GM21447 (cell line): ENCODE data around the gene ZNF444.

Experiments used
- ATAC-seq: cut with Tn5 transposase; IDR thresholded peaks from one replicate; pipeline ENCODE4 v1.9.1; 2021; ENCODE audit not compliant: unreplicated experiment

ZNF444 gene

DNA sequence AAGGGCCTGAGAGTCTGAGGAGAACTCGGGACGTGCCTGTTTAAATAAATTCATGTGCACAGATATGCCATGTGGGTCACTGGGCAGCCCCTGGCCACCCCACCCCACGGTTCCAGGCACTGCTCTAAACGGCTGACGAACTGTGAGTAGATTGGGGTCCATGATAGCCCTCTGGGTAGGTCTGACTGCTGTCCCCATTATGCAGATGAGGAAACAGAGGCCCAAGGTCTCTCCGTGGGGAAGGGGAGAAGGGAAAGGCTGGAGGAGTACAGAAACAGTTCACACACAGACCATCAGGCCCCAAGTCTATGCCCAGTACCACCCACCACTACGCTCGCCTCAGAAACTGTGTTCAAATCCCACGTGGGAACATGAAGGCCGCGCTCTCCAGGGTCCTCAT lies 34.1 kb upstream of the ZNF444 start:
- no peak for ATAC-seq

DNA sequence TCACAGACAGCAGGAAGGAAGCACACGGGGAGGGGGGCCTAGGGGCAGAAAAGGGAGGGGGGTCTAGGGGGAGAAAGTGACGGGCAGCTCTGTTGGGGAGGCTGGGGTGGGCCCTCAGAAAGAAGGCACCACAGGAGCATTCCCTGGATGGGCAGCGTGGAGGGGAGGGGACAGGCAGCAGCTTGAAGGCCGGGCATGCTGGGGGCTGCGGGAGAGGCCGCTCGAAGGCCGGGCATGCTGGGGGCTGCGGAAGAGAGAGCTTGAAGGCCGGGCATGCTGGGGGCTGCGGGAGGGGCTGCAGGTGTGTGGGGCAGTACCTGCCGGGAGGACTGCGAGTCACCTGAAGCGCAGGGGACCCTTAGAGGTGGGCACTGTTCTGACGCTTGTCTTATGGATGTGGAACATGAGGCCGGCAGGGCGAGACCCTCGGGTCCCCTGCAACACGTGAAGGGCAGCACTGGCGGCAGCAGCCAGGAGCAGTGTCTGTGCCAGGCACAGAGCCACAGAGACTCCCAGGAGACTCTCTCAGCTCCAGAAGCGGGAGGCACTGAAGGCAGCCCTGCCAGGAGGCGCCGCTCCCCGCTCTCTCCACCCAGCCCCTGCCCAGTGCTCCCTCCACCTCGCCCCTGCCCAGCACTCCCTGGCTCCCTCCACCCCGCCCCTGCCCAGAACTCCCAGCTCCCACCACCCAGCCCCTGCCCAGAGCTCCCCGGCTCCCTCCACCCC lies 33.3 kb upstream of the ZNF444 start:
- ATAC-seq: no peak

DNA sequence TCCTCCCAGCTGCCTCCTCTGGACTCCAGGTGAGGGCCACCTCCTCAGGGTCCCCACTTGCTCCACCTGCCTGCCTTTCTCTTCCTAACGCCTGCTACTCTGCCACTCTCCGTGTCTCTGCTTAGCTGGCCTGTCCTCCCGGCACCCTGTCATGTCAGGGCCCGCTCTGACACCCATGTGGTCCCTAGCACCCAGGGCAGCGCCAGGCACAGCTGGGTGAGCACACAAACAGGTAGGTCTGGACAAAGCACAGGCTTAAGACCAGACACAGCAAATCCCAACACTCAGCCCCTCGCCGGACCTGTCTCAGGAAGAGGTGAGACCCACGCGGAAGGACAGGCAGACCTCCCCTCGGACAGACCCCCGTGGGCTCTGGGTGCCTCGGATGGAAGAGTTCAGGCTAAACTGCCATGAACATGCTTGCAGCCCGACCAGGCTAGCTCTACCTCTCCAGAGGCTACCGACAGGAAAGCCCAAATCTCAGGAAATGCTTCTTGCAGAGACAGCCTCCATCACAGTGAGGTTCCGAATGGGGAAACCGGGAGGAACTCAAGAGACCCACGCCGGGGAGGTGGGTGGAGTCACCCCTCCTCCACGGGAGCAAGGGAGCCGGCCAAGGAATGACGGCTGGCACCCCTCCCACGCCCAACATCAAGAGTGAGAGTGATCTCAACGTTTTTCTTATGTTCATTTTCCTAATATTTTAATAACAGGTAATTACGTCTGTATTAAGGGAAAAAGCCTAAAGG lies 32.5 kb upstream of the ZNF444 start:
- no peak for ATAC-seq

DNA sequence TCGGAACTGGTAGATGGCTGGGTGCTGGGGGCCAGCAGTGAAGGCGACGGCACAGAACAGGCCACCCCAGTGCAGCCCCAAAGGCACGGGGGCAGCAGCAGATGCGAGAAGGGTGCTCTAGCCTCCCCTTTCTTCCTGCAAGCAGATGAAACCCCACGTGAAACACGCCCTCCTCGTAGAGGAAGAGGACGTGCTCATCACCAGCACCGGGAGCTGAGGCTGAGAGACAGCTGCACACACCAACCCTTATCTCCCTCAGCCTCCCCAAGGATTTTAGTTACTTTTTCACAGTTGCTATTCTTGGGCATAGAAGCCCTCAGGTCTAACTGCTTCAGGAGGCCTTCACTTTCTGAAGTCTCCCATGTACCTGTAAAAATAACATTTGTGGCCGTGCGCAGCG lies 31.9 kb upstream of the ZNF444 start:
- no peak for ATAC-seq

DNA sequence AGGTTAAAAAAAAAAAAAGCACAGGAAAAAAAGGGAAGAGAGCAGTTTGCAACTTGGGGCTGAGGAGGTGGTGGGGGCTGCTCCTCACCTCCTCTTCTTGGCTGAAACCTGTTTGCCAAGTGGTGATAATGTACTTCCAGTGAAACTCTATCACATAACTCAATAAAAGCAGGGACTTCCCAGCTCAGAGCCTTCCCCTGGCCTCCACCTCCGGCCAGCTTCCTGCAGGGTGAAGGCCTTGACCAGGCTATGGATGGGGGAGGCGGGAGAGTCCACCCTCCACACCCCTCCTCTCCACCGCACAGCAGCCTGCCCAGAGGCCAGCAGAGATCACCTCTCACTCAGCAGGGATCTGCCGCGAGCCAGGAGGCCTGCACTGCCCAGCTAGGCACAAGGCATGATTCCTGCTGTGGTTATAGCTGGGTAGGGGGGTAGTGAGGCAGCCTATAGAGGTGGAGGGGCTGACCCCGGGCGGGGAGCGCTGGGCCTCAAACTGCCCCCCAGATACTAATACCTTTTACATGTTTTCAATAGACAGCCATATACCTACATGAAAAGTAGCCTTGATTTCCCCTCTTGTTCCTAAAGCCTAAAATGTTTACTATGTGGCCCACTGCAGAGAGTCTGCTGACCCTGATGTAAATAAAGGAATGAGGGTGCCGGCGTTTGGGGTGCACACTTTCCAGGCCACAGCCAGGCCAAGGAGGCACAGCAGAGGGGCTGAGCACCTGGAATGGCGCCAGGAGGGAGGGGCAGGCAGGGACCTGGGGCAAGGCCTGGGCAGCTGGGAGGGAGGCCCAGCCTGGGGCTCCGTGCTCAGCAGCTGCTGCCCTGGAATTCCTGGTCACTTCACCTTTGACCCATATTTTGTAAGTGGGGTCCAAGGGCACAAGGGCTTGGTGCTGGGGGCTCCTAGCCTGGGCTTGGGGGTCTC lies 30.3 kb upstream of the ZNF444 start:
- ATAC-seq: no peak

DNA sequence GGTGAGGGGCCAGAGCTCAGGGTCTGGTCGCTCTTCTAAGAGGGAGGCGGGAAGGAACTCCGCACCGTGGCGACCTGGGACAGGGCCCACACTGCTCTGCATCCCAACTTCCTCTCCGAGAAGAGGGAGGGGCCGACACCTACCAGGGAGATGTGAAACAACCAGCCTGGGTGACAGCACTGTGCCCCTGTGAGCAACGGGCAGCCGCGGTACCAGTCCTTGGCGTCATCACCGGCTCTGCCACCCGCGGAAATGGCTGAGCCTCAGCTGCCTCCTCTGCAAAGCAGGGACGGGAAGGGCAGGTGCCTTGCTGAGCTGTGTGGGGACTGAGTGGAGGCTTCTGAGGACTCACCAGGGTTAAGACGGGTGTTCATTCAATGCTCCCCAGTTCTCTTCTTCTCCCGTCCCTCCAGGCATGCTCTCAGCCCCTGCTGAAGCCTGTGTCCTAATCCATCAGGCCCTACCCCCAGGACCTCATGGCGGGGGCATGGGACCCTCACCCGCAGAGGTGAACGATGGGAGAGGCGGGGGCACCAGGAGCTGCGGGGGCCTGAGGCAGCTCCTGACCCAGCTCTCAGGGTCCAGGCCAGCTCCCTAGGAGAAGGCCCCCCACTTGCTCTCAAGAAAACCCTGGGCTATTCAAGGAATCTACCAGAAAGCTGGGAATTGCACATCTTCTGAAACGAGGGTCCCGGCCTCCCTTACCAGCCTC lies 29.3 kb upstream of the ZNF444 start:
- ATAC-seq: peak; percentile 82

DNA sequence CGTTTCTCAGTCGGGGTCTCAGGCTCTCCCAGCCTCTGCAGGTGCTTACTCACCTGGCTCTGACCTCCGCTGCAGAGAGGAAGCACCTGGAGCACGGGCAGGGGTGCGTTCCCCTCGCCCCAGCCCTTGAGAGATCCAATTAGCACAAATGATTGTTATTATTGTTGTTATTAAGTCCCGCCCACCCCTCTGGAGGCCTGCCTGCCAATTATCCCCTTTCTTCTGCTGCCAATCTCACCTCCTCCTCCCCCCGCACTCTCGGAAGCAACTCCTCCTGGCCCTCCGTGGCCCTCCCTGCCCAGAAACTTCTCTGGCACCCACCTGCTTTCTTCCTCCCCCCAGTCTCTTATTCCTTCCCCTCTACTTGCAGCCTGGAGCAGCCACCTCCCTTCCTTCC lies 28.8 kb upstream of the ZNF444 start:
- no peak for ATAC-seq

DNA sequence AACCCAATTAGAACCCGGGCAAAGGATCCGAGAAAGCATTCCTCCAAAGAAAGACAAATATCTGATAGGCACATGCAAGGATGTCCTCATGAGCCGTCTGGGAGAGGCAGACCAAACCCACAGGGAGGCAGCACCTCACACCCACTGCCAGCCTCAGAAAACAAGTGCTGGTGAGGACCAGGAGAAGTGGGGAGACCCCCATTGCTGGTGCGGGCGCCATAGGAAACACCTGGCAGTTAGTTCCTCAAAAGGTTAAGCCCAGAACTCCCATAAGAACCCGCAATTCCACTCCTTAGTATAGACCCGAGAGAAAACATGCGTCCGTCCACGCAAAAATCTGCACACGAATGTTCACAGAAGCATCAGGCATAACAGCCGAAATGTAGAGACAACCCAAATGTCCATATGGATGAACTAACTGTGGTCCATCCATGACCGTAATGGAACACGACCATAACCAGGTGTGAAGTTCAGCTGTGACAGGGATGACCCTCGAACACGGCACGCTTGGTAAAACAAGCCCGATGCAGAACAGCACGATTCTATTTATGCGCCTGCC lies 27.9 kb upstream of the ZNF444 start:
- no peak for ATAC-seq

DNA sequence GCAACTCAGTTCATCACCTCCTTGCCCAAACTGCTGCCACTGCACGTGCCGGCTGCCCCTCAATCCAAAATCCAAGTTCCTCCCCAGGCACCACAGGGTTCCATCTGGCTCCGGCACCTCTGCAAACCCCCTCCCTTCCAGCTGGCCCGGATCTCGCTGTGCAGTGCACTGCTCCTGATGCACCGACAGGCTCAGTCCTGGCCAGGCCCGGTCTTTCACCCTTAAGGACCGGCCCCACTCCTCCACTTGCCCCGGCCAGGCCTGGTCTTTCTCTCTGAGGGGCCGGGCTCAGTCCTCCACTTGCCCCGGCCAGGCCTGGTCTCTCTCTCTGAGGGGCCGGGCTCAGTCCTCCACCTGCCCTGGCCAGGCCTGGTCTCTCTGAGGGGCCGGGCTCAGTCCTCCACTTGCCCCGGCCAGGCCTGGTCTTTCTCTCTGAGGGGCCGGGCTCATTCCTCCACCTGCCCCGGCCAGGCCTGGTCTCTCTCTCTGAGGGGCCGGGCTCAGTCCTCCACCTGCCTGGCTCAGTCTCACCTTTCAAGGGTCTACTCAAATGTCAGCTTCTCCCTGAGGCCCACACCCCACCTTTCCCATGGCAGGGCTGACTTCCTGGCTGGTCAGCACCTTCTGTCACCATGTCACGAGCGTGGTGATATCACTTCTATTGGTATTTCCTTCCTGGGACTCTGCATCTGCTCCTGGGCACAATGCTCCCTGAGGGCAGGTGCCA lies 26.9 kb upstream of the ZNF444 start:
- no peak for ATAC-seq

DNA sequence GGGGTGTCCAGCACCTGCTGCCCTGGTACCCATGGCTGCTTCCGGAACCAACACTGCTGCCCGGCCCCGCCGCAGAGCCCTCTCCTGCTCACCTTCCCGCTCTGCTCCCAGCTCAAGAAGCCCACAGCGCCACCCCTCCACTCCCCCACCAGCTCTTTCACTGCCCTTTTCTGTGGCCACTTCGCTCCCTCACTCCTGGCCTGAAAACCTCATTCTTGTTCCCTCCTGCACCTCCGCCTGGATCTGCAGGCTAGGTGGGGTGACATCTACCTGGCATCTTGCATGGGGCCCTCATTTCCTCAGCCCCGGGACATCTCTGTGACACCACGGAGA lies 26.3 kb upstream of the ZNF444 start:
- ATAC-seq: no peak

DNA sequence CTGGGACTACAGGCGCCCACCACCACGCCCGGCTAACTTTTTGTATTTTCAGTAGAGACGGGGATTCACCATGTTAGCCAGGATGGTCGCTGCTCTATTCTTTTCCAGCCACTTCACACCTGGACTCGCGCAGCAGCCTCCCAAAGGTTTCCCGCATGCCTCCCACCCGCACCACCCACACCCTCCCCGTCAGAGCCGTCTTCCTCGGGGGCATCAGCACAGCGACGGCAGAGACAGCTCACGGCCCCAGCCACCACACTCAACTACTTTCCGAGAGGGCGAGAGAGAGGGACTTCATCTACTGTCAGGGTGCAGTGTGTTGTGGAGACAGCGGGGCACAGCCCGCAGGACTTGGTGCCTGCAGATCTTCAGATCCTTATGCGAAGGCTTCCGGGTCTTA lies 25.6 kb upstream of the ZNF444 start:
- no peak for ATAC-seq

DNA sequence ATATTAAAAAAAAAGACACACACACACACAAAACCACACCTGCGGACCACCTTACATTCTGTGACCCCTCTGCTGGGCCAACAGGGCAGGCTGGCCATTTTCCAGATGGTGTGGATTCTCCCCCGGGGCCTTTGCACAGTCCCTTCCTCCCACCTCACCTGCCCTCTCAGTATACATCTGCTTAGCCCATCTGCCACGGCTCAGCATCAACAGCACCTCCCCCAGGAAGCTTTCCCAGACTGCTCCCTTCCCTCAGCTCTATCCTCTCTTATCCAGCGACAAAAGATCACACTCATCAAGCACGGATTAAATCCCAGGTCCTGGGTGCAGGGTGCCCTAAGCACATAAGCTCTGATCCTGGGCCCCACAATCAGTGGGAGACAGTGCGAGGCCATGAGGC lies 24.5 kb upstream of the ZNF444 start:
- ATAC-seq: no peak

DNA sequence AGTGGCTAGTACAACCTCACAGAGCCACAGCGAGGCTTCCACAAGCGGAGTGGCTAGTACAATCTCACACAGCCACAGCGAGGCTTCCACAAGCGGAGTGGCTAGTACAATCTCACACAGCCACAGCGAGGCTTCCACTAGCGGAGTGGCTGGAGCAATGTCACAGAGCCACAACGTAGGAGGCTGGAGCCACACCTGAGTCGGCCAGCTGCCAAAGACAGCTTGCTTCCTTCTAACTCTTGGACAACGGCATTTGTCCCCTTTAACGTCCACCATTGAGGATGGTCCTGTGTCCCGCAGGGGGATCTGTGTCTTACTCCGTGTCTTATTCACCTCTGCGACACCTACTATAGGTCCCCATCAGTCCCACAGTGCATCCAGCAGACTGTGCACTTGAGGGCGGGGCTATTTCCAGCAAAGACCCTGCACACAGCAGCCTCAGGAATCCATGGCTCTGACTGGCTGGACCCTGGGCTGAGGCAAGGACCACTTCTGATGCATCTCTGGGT lies 23.7 kb upstream of the ZNF444 start:
- ATAC-seq: no peak

DNA sequence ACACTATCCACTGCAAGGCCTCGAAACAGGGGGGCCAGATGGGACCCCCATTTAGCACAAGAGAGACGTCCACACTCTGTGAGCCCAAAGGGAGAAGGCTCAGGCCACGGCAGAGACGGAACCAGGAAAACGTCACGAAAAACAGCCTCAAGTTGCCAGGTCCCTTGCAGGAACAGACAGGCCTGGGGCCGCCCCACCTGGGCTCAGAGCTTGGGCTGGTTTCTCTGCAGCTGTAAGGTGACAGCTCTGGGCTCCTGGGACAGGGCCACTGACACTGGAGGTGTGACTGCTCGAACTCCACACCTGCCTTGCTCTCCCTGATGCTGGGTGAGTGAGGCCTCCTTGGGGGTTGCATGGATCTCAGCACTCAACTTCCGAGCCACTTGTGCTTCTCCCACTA lies 23.2 kb upstream of the ZNF444 start:
- ATAC-seq: no peak

DNA sequence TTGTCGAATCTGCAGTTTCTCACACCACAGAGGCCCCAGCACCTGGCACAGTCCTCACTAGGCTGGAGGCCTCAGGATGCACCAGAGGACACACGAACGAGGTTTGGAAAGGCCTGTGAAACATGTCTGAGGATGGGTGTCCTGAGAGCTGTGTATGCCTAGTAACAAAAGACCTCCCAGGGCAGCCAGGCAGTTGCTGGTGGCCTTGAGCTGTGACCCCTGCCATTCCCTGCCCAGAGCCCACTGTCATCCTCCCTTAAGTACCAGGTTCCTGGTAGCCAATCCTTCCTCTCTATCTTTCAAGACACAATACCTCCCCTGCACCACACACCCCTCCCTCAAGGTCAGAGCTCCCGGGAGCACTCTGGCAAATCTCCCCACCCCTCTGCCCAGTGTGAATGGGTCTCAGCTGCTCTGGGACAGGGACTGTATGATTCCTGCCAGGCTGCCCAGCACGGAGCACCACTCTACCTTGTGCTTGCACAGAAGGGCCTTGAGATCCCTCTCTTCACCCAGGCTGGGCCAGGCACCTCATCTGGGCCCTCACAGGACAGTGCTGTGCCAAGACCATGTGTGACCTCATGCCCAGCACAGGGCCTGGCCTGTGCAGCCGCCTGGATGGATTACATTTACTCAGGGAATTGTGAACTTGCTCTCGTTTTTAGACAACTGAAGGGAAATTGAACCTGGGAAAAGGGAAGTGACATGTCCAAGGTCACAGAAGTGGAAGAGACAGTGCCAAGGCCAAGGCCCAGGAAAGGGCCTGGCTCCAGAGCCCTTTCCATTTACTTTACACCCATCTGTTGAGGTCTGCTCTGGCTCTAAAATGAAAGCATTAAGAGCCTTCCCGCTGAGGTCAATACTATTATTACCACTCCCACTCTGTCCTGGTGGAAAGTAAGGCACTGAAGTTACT lies 22.2 kb upstream of the ZNF444 start:
- no peak for ATAC-seq

DNA sequence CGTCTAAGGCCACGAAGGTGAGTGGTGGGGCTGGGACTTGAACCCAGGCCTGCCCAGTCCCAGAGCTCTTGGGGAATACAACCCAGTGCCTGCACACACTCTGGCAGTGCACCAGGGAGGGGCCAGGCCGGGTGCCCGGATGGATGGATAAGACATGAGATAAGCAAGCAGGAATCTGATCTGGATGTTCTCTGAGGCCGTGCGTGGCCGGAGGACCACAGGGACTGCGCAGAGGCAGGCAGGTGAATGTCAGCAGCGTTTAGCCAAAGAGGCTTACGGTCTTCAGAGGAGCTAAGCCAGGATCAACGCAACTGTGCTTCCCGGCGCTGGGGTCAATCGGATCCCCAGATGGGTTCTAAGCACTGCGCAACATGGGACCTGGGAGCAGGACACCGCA lies 21.5 kb upstream of the ZNF444 start:
- ATAC-seq: no peak

DNA sequence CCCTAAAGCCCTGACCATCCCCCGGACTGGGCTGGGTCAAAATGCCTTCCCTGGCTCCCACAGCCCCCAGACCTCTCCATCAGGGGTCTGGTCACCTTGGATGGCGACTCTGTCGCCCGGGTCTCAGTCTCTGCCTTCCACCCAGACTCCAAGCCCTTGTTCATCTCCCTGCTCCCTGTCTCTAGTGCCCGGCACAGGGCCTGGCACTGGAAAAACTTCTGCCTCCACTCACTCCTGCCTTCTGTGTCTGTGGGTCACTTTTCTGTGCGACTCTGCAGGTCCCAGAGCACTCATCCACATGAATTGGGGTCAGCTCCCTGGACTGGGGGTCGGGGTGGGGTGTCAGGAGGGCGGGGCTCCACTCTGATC lies 21.1 kb upstream of the ZNF444 start:
- ATAC-seq: no peak

DNA sequence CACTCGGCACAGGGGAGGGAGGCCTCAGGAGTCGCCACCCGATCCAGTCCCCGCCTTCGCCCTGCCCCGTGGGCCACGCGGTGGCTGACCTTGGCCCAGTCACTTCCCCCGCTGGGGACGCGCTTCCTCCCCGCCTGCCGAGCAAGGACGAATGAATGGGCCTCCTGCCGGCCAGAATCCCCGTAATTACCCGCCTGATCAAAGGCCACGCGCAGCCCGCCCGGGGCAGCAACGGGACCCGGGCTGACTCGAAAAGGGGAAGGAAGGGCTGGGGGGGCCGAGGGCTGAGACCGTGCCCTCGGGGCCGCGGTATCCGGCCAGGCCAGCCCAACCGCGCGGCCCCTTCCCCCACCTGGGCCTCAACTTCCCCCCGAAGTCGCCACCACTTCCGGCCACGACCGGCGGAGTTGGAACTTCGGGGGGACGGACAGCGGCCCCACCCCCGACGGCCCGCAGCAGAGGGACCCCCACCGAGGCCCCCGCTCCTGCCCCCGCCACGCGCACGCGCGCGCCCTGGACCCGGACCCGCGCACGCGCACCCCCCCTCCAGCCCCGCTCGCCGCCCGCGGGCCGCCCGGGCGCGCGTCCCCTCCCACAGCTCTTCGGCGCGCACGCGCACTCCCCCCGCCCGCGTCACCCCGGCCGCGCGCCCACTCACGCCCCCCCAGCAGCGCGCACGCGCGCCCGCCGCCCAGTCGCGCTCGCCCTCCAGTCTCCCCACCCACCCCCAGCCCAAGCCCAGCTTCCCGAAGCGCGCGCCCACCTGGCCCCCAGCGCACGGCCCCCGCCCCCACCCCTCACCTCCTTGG lies 20.5 kb upstream of the ZNF444 start:
- ATAC-seq: peak; percentile 12
